Smooth muscle cell (in vitro differentiated cells): Measurements from ENCODE around the gene PBXIP1. TPM values are rescaled to one million over a fixed set of nuclear protein-coding genes. Genes with fewer than 3 reads are reported as not detected.

Experiments
- DNase-seq: peaks from one replicate; lab custom pipeline; 2025; ENCODE audit not compliant: unreplicated experiment; lab: John Stamatoyannopoulos, UW
- H2AFZ ChIP-seq: fragments of 200-600 bp; sonication (generic); 2 replicates; pipeline ENCODE4 v1.6.0; 2016; ENCODE audit warnings: antibody characterized with exemption, low read depth, mild to moderate bottlenecking
- H3F3A ChIP-seq: fragments of 200-600 bp; sonication (generic); 2 replicates; pipeline ENCODE4 v1.6.0; 2017; ENCODE audit warnings: antibody characterized with exemption, low read depth
- H3K27ac ChIP-seq: fragments of 200-600 bp; sonication (generic); 2 replicates; pipeline ENCODE4 v1.5.1; 2016; ENCODE audit warnings: low read depth, mild to moderate bottlenecking
- H3K27me3 ChIP-seq: fragments of 200-600 bp; sonication (generic); 2 replicates; pipeline ENCODE4 v1.6.1; 2016; ENCODE audit warnings: low read depth, mild to moderate bottlenecking
- H3K36me3 ChIP-seq: fragments of 200-600 bp; sonication (generic); 2 replicates; pipeline ENCODE4 v1.5.1; 2016; ENCODE audit warnings: low read depth
- H3K4me1 ChIP-seq: fragments of 200-600 bp; sonication (generic); 2 replicates; pipeline ENCODE4 v1.5.1; 2016; ENCODE audit warnings: low read depth
- H3K4me2 ChIP-seq: fragments of 200-600 bp; sonication (generic); 2 replicates; pipeline ENCODE4 v1.6.0; 2016; ENCODE audit warnings: mild to moderate bottlenecking
- H3K4me3 ChIP-seq: fragments of 200-600 bp; sonication (generic); 2 replicates; pipeline ENCODE4 v1.5.1; 2016; ENCODE audit warnings: mild to moderate bottlenecking
- H3K79me2 ChIP-seq: fragments of 200-600 bp; sonication (generic); 2 replicates; pipeline ENCODE4 v1.6.0; 2016; ENCODE audit warnings: low read depth, mild to moderate bottlenecking
- H3K9ac ChIP-seq: fragments of 200-600 bp; sonication (generic); 2 replicates; pipeline ENCODE4 v1.6.0; 2016; ENCODE audit warnings: low read depth
- H3K9me3 ChIP-seq: fragments of 200-600 bp; sonication (generic); replicated peaks from 2 replicates; pipeline ENCODE4 v1.5.1; 2016; ENCODE audit warnings: low read depth
- H4K20me1 ChIP-seq: fragments of 200-600 bp; sonication (generic); 2 replicates; pipeline ENCODE4 v1.6.0; 2016; ENCODE audit warnings: low read depth
- CTCF ChIP-seq: fragments of 200-600 bp; sonication (generic); IDR thresholded peaks from 2 replicates; pipeline ENCODE4 v1.5.1; 2017; ENCODE audit warnings: borderline replicate concordance, mild to moderate bottlenecking, antibody characterized with exemption; ENCODE audit not compliant: insufficient read depth, poor library complexity, severe bottlenecking
- WGBS: methylation state at CpG from one replicate; pipeline ENCODE4 v1.1.7; 2016; ENCODE audit warnings: low lambda C conversion rate; 5-methylcytosine and 5-hydroxymethylcytosine counted together
- polyA plus RNA-seq: library from polyadenylated mRNA; unstranded; fragments of >200 nt; fragmentation: Nextera tagmentation; extraction: Ambion mirVana; gene quantifications from 2 replicates; pipeline ENCODE4 v1.2.1, GENCODE V29; 2016
- total RNA-seq: library from RNA; depleted of rRNA; stranded (reverse); fragments of >200 nt; gene quantifications from 2 replicates; pipeline ENCODE4 v1.2.3, GENCODE V29; 2014

The PBXIP1 gene
- total and polyA plus RNA-seq, 2 experiments from 2014 or later, result 40.5 to 41.9 TPM

GRCh38 chr1:154952664-154953063 lies 3.2 kb downstream of the PBXIP1 start:
- WGBS, result 92% methylated on average over 6 of the region's 6 CpGs
- Histone ChIP-seq H2AFZ (no peak overlapping the region), H3K9me3 (no peaks in the 10 kb centered on the region), H3K4me2 (no peak overlapping the region), H3K79me2 (peaks cover 17% of the 10 kb centered on the region), H3K27me3 (no peaks in the 10 kb centered on the region), H3K4me3 (no peak overlapping the region), H3K4me1 (peaks cover 18% of the 10 kb centered on the region), H3K27ac (no peak overlapping the region), H4K20me1 (peaks cover 27% of the 10 kb centered on the region), H3K9ac (no peak overlapping the region), H3F3A (no peaks in the 10 kb centered on the region), H3K36me3 (no peaks in the 10 kb centered on the region)
- DNase-seq, result no peak
- no peak for TF ChIP-seq CTCF

GRCh38 chr1:154951901-154952657 lies 3.8 kb downstream of the PBXIP1 start:
- Histone ChIP-seq H3K27ac (no peak overlapping the region), H3K36me3 (no peaks in the 10 kb centered on the region), H3K4me3 (no peak overlapping the region), H3K79me2 (peaks cover 17% of the 10 kb centered on the region), H3K4me2 (no peak overlapping the region), H3F3A (no peaks in the 10 kb centered on the region), H3K9ac (no peak overlapping the region), H4K20me1 (peaks cover 27% of the 10 kb centered on the region), H2AFZ (no peak overlapping the region), H3K27me3 (no peaks in the 10 kb centered on the region), H3K9me3 (no peaks in the 10 kb centered on the region), H3K4me1 (peaks cover 12% of the 10 kb centered on the region)
- no peak for DNase-seq
- 82% methylated on average over 14 of the region's 15 CpGs for WGBS
- no peak for TF ChIP-seq CTCF

DNA sequence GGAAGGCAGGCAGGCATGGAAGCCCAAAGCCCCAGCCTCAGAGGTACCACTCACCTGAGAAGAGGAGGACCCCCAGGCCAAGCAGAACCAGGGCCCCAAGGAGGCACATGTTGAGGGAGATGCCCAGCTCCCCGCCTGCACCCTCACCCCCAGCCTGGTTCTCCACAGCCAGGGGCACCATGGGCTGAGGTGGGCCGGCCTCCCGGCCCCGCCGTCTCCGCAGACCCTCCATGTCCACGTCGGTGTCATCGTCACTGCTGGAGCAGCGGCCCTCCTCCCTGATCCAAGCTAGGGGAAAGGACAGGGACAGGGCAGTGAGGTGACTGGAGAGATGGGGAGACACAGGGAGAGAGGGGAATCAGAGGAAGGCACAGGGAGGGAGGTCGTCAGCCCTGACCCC lies 7.8 kb downstream of the PBXIP1 start:
- Histone ChIP-seq H3F3A (no peaks in the 10 kb centered on the region), H3K4me1 (no peaks in the 10 kb centered on the region), H3K27me3 (no peaks in the 10 kb centered on the region), H3K79me2 (no peaks in the 10 kb centered on the region), H4K20me1 (peaks cover 18% of the 10 kb centered on the region), H3K4me3 (no peak overlapping the region), H3K36me3 (no peaks in the 10 kb centered on the region), H3K9me3 (no peaks in the 10 kb centered on the region), H2AFZ (no peak overlapping the region), H3K9ac (no peak overlapping the region), H3K27ac (no peak overlapping the region), H3K4me2 (no peak overlapping the region)
- TF ChIP-seq CTCF, result no peak
- no peak for DNase-seq
- 97% methylated on average over 11 of the region's 11 CpGs for WGBS
